C4-2B (cell line): ENCODE results near the gene MEGF11.

Source experiments
- ZFX ChIP-seq: fragments of 450-650 bp; IDR thresholded peaks from 2 replicates; pipeline ENCODE4 v1.6.1; 2017
- TF ChIP-seq, protein P1 (sequence below): fragments of 450-650 bp; conservative IDR thresholded peaks from 2 replicates; pipeline ENCODE4 v1.5.1; 2017; ENCODE audit warnings: mild to moderate bottlenecking

DNA sequence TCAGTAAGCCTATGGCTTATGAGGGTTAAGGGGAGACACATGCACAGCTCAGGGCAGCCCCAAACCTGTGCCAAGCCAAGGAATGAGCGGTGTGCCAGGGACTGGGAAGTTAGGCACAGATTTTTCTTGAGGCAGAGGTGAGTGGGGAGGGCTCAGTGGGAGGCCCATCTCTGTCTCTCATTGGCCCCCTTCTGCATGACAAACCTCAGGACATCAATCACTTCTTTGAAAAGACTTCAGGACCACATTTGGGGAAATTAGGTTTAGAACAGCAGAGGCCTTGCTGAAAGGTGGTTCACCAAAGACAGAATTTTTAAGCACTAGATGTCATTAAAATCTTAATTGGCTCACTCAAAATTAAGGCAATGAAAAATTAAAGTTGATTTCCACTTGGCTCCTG lies 327.1 kb downstream of the MEGF11 start:
- TF ChIP-seq, protein P1, sequence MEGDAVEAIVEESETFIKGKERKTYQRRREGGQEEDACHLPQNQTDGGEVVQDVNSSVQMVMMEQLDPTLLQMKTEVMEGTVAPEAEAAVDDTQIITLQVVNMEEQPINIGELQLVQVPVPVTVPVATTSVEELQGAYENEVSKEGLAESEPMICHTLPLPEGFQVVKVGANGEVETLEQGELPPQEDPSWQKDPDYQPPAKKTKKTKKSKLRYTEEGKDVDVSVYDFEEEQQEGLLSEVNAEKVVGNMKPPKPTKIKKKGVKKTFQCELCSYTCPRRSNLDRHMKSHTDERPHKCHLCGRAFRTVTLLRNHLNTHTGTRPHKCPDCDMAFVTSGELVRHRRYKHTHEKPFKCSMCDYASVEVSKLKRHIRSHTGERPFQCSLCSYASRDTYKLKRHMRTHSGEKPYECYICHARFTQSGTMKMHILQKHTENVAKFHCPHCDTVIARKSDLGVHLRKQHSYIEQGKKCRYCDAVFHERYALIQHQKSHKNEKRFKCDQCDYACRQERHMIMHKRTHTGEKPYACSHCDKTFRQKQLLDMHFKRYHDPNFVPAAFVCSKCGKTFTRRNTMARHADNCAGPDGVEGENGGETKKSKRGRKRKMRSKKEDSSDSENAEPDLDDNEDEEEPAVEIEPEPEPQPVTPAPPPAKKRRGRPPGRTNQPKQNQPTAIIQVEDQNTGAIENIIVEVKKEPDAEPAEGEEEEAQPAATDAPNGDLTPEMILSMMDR = no peak
- no peak for TF ChIP-seq ZFX
